Islet of Langerhans (tissue), 1 donor: Measurements from ENCODE around the gene PJVK.
A peak's percentile ranks its signal among the peaks of the same experiment; 100 is the strongest.
"Not testable (repeated sequence)": the region's sequence is repeated elsewhere in the genome, so short reads cannot be mapped to it uniquely, and the experiment has no call there.

Experiments
- FAIRE-seq: peaks from one replicate; lab custom pipeline; 2011; peaks lifted over from hg19 to GRCh38; lab: Jason Lieb, UNC

PJVK gene

GRCh38 chr2:178450774-178451525 is at the start of gene PJVK, which contains the start of gene PRKRA:
Gene PJVK (plus strand): TSS chr2:178451378. CDS start chr2:178453410, 2,032 bp downstream.
Gene PRKRA (minus strand): TSS chr2:178451175. CDS start chr2:178451030, 145 bp downstream.
- no peak for FAIRE-seq

GRCh38 chr2:178401994-178402437 is 49.2 kb upstream of the PJVK start:
- no peak for FAIRE-seq

- FAIRE-seq: no peak
These were observed 47.4 kb upstream of the PJVK start for GRCh38 chr2:178403671-178404306.

GRCh38 chr2:178404368-178404767 is 46.8 kb upstream of the PJVK start:
- no peak for FAIRE-seq

- no peak for FAIRE-seq
These were observed 41.9 kb upstream of the PJVK start for GRCh38 chr2:178409261-178409660.

- FAIRE-seq: no peak
These were observed 39.1 kb upstream of the PJVK start for GRCh38 chr2:178412047-178412446.

- FAIRE-seq: not testable (repeated sequence)
These were observed 38.7 kb upstream of the PJVK start for GRCh38 chr2:178412453-178412852.

- FAIRE-seq: no peak
These were observed 37.5 kb upstream of the PJVK start for GRCh38 chr2:178413472-178414265.

- peak; percentile 88 for FAIRE-seq
These were observed 36.6 kb upstream of the PJVK start for GRCh38 chr2:178414266-178415247.

GRCh38 chr2:178415979-178416378 is 35.2 kb upstream of the PJVK start:
- FAIRE-seq: no peak

GRCh38 chr2:178417916-178418315 is 33.3 kb upstream of the PJVK start:
- FAIRE-seq: no peak

- no peak for FAIRE-seq
These were observed 32.8 kb upstream of the PJVK start for GRCh38 chr2:178418426-178418825.

- FAIRE-seq: peak; percentile 9
These were observed 32.1 kb upstream of the PJVK start for GRCh38 chr2:178419123-178419522.

- no peak for FAIRE-seq
These were observed 30.6 kb upstream of the PJVK start for GRCh38 chr2:178420463-178420999.

GRCh38 chr2:178422097-178422496 is 29.1 kb upstream of the PJVK start:
- no peak for FAIRE-seq

GRCh38 chr2:178423746-178424145 is 27.4 kb upstream of the PJVK start:
- not testable (repeated sequence) for FAIRE-seq

GRCh38 chr2:178425255-178425827 is 25.8 kb upstream of the PJVK start:
- no peak for FAIRE-seq

- FAIRE-seq: no peak
These were observed 24.8 kb upstream of the PJVK start for GRCh38 chr2:178426388-178426787.

GRCh38 chr2:178427458-178427857 is 23.7 kb upstream of the PJVK start:
- no peak for FAIRE-seq

GRCh38 chr2:178428396-178428806 is 22.8 kb upstream of the PJVK start:
- no peak for FAIRE-seq

GRCh38 chr2:178429336-178429735 is 21.8 kb upstream of the PJVK start:
- no peak for FAIRE-seq
